GM23338 (cell line): ENCODE measurements around the gene FGF16. TPM values are rescaled to one million over a fixed set of nuclear protein-coding genes. Genes with fewer than 3 reads are reported as not detected.

Source experiments
- ATAC-seq: fragments of 200-7000 bp; cut with Tn5 transposase; 3 replicates; pipeline ENCODE4 v1.9.1; 2020
- DNase-seq: peaks from one replicate; pipeline ENCODE4 v3.0.0-alpha.2; 2015; ENCODE audit warnings: low spot score
- H2AFZ ChIP-seq: fragments of 200-600 bp; sonication (generic); 2 replicates; pipeline ENCODE4 v1.8.0; 2016; ENCODE audit warnings: antibody characterized with exemption, mild to moderate bottlenecking, moderate library complexity
- H3F3A ChIP-seq: fragments of 200-600 bp; sonication (generic); replicated peaks from 2 replicates; pipeline ENCODE4 v1.8.0; 2017; ENCODE audit warnings: antibody characterized with exemption, mixed run types, low read depth
- H3K27ac ChIP-seq: fragments of 200-600 bp; sonication (generic); 2 replicates; pipeline ENCODE4 v1.6.1; 2016; ENCODE audit warnings: low read depth
- H3K27me3 ChIP-seq: fragments of 200-600 bp; sonication (generic); 2 replicates; pipeline ENCODE4 v1.8.0; 2016; ENCODE audit warnings: mild to moderate bottlenecking, mixed run types, moderate library complexity; ENCODE audit not compliant: insufficient read depth
- H3K36me3 ChIP-seq: fragments of 200-600 bp; sonication (generic); 2 replicates; pipeline ENCODE4 v1.8.0; 2016; ENCODE audit warnings: mild to moderate bottlenecking; ENCODE audit not compliant: insufficient read depth
- H3K4me1 ChIP-seq: fragments of 200-600 bp; sonication (generic); 2 replicates; pipeline ENCODE4 v1.8.0; 2016; ENCODE audit warnings: mild to moderate bottlenecking, moderate library complexity; ENCODE audit not compliant: insufficient read depth
- H3K4me2 ChIP-seq: fragments of 200-600 bp; sonication (generic); 2 replicates; pipeline ENCODE4 v1.7.1; 2017; ENCODE audit warnings: mixed run types
- H3K4me3 ChIP-seq: fragments of 200-600 bp; sonication (generic); 2 replicates; pipeline ENCODE4 v1.6.1; 2016; ENCODE audit warnings: mixed run types
- H3K79me2 ChIP-seq: fragments of 200-600 bp; sonication (generic); replicated peaks from 2 replicates; pipeline ENCODE4 v1.8.0; 2017; ENCODE audit warnings: mild to moderate bottlenecking; ENCODE audit not compliant: insufficient read depth
- H3K9me2 ChIP-seq: fragments of 200-600 bp; sonication (generic); 2 replicates; pipeline ENCODE4 v1.8.0; 2017; ENCODE audit not compliant: insufficient read depth
- H4K20me1 ChIP-seq: fragments of 200-600 bp; sonication (generic); replicated peaks from 2 replicates; pipeline ENCODE4 v1.8.0; 2017; ENCODE audit warnings: mild to moderate bottlenecking; ENCODE audit not compliant: insufficient read depth
- H3K27ac Mint-ChIP-seq: 2 replicates; pipeline ENCODE4 v1.8.0; 2020; ENCODE audit warnings: inconsistent platforms, mild to moderate bottlenecking, moderate library complexity, mixed read lengths
- H3K27me3 Mint-ChIP-seq: 3 replicates; pipeline ENCODE4 v1.8.0; 2022; ENCODE audit warnings: low read depth, mild to moderate bottlenecking, moderate library complexity, mixed read lengths, inconsistent platforms; ENCODE audit not compliant: insufficient read depth, poor library complexity
- H3K36me3 Mint-ChIP-seq: 3 replicates; pipeline ENCODE4 v1.8.0; 2021; ENCODE audit warnings: low read depth, mild to moderate bottlenecking, inconsistent platforms, moderate library complexity, mixed read lengths
- H3K4me1 Mint-ChIP-seq: 3 replicates; pipeline ENCODE4 v1.8.0; 2020; ENCODE audit warnings: mild to moderate bottlenecking, inconsistent platforms, mixed read lengths
- H3K4me3 Mint-ChIP-seq: 3 replicates; pipeline ENCODE4 v1.8.0; 2021; ENCODE audit warnings: moderate library complexity, mild to moderate bottlenecking, inconsistent platforms, mixed read lengths
- H3K9me3 Mint-ChIP-seq: 3 replicates; pipeline ENCODE4 v1.8.0; 2020; ENCODE audit warnings: moderate library complexity, mild to moderate bottlenecking, inconsistent platforms, mixed read lengths
- CREB1 ChIP-seq: fragments of 250-450 bp; sonication (Bioruptor Pico); IDR thresholded peaks from 2 replicates; pipeline ENCODE4 v1.5.0; 2020; ENCODE audit warnings: low read depth, mild to moderate bottlenecking, moderate library complexity
- CTCF ChIP-seq, 2 experiments: fragments of 200-600 bp in 1 of 2; sonication (generic) in 1 of 2; conservative IDR thresholded peaks; 2 replicates each; pipeline versions ENCODE4 v1.5.1 to v1.6.1; 2016 to 2017; ENCODE audit warnings: antibody characterized with exemption in 2 of 2, low read depth in 2 of 2, mild to moderate bottlenecking in 2 of 2, moderate library complexity in 1 of 2
- EZH2 ChIP-seq: fragments of 200-600 bp; sonication (generic); IDR thresholded peaks from one replicate; pipeline ENCODE4 v1.8.0; 2017; ENCODE audit warnings: antibody characterized with exemption, mild to moderate bottlenecking, low read depth; ENCODE audit not compliant: unreplicated experiment
- EZH2phosphoT487 ChIP-seq: fragments of 200-600 bp; sonication (generic); IDR thresholded peaks from one replicate; pipeline ENCODE4 v1.8.1; 2018; ENCODE audit warnings: antibody characterized with exemption; ENCODE audit not compliant: unreplicated experiment
- JUNB ChIP-seq: IDR thresholded peaks from one replicate; pipeline ENCODE4 v1.6.1; 2016; ENCODE audit warnings: antibody characterized with exemption; ENCODE audit not compliant: unreplicated experiment
- NANOG ChIP-seq: IDR thresholded peaks from 2 replicates; pipeline ENCODE4 v1.6.1; 2016; ENCODE audit warnings: antibody characterized with exemption, borderline replicate concordance
- POLR2AphosphoS5 ChIP-seq: IDR thresholded peaks from 2 replicates; pipeline ENCODE4 v1.6.1; 2016; ENCODE audit warnings: antibody characterized with exemption, low read depth
- REST ChIP-seq: IDR thresholded peaks from one replicate; pipeline ENCODE4 v1.6.1; 2018; ENCODE audit warnings: antibody characterized with exemption; ENCODE audit not compliant: unreplicated experiment
- STAT1 ChIP-seq: IDR thresholded peaks from one replicate; pipeline ENCODE4 v1.6.1; 2016; ENCODE audit warnings: antibody characterized with exemption; ENCODE audit not compliant: unreplicated experiment
- ZNF114 ChIP-seq: fragments of 250-450 bp; sonication (Bioruptor Pico); IDR thresholded peaks from 2 replicates; pipeline ENCODE4 v1.5.0; 2020; ENCODE audit warnings: mild to moderate bottlenecking, moderate library complexity
- ZNF331 ChIP-seq: fragments of 250-450 bp; sonication (Bioruptor Pico); IDR thresholded peaks from 2 replicates; pipeline ENCODE4 v1.5.0; 2020; ENCODE audit warnings: low read depth, mild to moderate bottlenecking, moderate library complexity
- ZNF462 ChIP-seq: fragments of 250-450 bp; sonication (Bioruptor Pico); IDR thresholded peaks from 2 replicates; pipeline ENCODE4 v1.5.0; 2020; ENCODE audit warnings: mild to moderate bottlenecking, moderate library complexity
- polyA plus RNA-seq: library from polyadenylated mRNA; unstranded; fragments of >200 nt; fragmentation: Nextera tagmentation; extraction: Ambion mirVana; gene quantifications from 2 replicates; pipeline ENCODE4 v1.2.1, GENCODE V29; 2016
- total RNA-seq: library from RNA; depleted of rRNA; stranded (reverse); fragments of >200 nt; shearing (Covaris generic); gene quantifications from 2 replicates; pipeline ENCODE4 v1.2.3, GENCODE V29; 2014
- TF ChIP-seq, protein P1 (sequence below): IDR thresholded peaks from 2 replicates; pipeline ENCODE4 v1.6.1; 2016; ENCODE audit warnings: antibody characterized with exemption

Gene FGF16
- total and polyA plus RNA-seq, 2 experiments from 2014 or later: 1.6 to 2.3 TPM

- peak overlapping the region; percentile 36; the same call in 1 of the 2 replicates for H3K27ac Mint-ChIP-seq
- TF ChIP-seq ZNF114 (CRISPR knock-in tag) (no peak), CREB1 (CRISPR knock-in tag) (no peak), ZNF331 (CRISPR knock-in tag) (no peak), STAT1 (no peak), EZH2 (no peak), POLR2AphosphoS5 (no peak), ZNF462 (CRISPR knock-in tag) (no peak), REST (no peak), CTCF (conservative IDR thresholded peaks at IDR 0.05; ENCODE audit: low read depth in 2 of 2) (no peak), EZH2phosphoT487 (no peak), JUNB (no peak), NANOG (no peak)
- TF ChIP-seq, protein P1, sequence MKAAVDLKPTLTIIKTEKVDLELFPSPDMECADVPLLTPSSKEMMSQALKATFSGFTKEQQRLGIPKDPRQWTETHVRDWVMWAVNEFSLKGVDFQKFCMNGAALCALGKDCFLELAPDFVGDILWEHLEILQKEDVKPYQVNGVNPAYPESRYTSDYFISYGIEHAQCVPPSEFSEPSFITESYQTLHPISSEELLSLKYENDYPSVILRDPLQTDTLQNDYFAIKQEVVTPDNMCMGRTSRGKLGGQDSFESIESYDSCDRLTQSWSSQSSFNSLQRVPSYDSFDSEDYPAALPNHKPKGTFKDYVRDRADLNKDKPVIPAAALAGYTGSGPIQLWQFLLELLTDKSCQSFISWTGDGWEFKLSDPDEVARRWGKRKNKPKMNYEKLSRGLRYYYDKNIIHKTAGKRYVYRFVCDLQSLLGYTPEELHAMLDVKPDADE: no peak
- Histone ChIP-seq H3K79me2 (no peaks in the 10 kb centered on the region), H3K4me1 (peaks cover 8% of the 10 kb centered on the region), H3K9me2 (no peaks in the 10 kb centered on the region), H3K4me2 (no peak overlapping the region), H4K20me1 (no peaks in the 10 kb centered on the region), H3F3A (no peaks in the 10 kb centered on the region), H3K36me3 (no peaks in the 10 kb centered on the region), H3K27me3 (no peaks in the 10 kb centered on the region), H2AFZ (no peak overlapping the region), H3K4me3 (no peak overlapping the region), H3K27ac (0 out of 2 replicates have a peak overlapping the region, but pooled peaks have one; percentile 14)
- DNase-seq (peak; percentile 65), ATAC-seq (peak; percentile 90)
- peaks cover 5% of the 10 kb centered on the region for H3K4me1 Mint-ChIP-seq
- no peak overlapping the region; the same call in 2 of the 3 replicates for H3K4me3 Mint-ChIP-seq
- peaks cover 5% of the 10 kb centered on the region for H3K27me3 Mint-ChIP-seq
- H3K9me3 Mint-ChIP-seq: no peaks in the 10 kb centered on the region; the same call in 1 of the 3 replicates
- no peaks in the 10 kb centered on the region for H3K36me3 Mint-ChIP-seq
Measured at GRCh38 chrX:77493677-77494553, 46.7 kb downstream of the FGF16 start.
